Thyroid gland (tissue), 4 donors: ENCODE results near the gene PDE10A.

ENCODE experiments used
- POLR2A ChIP-seq, 2 donors: fragments of 450-650 bp; IDR thresholded peaks; one replicate each; pipeline ENCODE4 v1.6.1; 2017; ENCODE audit warnings: antibody characterized with exemption in 2 of 2, mild to moderate bottlenecking in 2 of 2, moderate library complexity in 1 of 2
- TF ChIP-seq, protein P1 (sequence below), 6 experiments: fragments of 200-600 bp in 3 of 6; fragments of 450-650 bp in 3 of 6; sonication (generic) in 3 of 6; IDR thresholded peaks; one replicate each; pipeline ENCODE4 v1.5.1; 2016 to 2019; ENCODE audit warnings: antibody characterized with exemption in 6 of 6, mild to moderate bottlenecking in 2 of 6, inconsistent platforms in 1 of 6, moderate library complexity in 1 of 6

DNA sequence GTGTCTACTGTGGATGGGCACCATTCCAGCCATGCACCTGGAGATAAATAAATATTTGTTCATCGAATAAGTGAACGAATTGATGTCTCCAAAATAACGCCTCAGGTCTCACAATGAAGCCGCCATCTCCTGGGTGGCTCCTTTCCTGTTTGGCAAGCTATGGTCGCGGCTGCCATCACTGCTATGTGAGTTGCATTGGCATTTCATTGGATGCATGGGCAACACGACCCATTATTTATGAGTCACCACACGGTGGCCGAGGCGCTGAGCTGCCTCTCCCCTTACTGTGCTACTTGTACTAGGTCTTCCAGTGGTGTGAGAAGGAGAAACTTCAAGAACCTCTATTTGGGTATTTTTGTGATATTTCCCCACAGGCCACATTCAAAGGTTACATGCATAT lies 21.3 kb upstream of the PDE10A start:
- TF ChIP-seq, protein P1, sequence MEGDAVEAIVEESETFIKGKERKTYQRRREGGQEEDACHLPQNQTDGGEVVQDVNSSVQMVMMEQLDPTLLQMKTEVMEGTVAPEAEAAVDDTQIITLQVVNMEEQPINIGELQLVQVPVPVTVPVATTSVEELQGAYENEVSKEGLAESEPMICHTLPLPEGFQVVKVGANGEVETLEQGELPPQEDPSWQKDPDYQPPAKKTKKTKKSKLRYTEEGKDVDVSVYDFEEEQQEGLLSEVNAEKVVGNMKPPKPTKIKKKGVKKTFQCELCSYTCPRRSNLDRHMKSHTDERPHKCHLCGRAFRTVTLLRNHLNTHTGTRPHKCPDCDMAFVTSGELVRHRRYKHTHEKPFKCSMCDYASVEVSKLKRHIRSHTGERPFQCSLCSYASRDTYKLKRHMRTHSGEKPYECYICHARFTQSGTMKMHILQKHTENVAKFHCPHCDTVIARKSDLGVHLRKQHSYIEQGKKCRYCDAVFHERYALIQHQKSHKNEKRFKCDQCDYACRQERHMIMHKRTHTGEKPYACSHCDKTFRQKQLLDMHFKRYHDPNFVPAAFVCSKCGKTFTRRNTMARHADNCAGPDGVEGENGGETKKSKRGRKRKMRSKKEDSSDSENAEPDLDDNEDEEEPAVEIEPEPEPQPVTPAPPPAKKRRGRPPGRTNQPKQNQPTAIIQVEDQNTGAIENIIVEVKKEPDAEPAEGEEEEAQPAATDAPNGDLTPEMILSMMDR (IDR thresholded peaks at IDR 0.05) = no peak
- no peak for TF ChIP-seq POLR2A (IDR thresholded peaks at IDR 0.05)
